Smooth muscle cell (in vitro differentiated cells): ENCODE results near the gene SLC46A1. TPM values are rescaled to one million over a fixed set of nuclear protein-coding genes. Genes with fewer than 3 reads are reported as not detected.

Source experiments
- DNase-seq: peaks from one replicate; lab custom pipeline; 2025; ENCODE audit not compliant: unreplicated experiment; lab: John Stamatoyannopoulos, UW
- H2AFZ ChIP-seq: fragments of 200-600 bp; sonication (generic); 2 replicates; pipeline ENCODE4 v1.6.0; 2016; ENCODE audit warnings: antibody characterized with exemption, low read depth, mild to moderate bottlenecking
- H3F3A ChIP-seq: fragments of 200-600 bp; sonication (generic); 2 replicates; pipeline ENCODE4 v1.6.0; 2017; ENCODE audit warnings: antibody characterized with exemption, low read depth
- H3K27ac ChIP-seq: fragments of 200-600 bp; sonication (generic); 2 replicates; pipeline ENCODE4 v1.5.1; 2016; ENCODE audit warnings: low read depth, mild to moderate bottlenecking
- H3K27me3 ChIP-seq: fragments of 200-600 bp; sonication (generic); 2 replicates; pipeline ENCODE4 v1.6.1; 2016; ENCODE audit warnings: low read depth, mild to moderate bottlenecking
- H3K36me3 ChIP-seq: fragments of 200-600 bp; sonication (generic); 2 replicates; pipeline ENCODE4 v1.5.1; 2016; ENCODE audit warnings: low read depth
- H3K4me1 ChIP-seq: fragments of 200-600 bp; sonication (generic); 2 replicates; pipeline ENCODE4 v1.5.1; 2016; ENCODE audit warnings: low read depth
- H3K4me2 ChIP-seq: fragments of 200-600 bp; sonication (generic); 2 replicates; pipeline ENCODE4 v1.6.0; 2016; ENCODE audit warnings: mild to moderate bottlenecking
- H3K4me3 ChIP-seq: fragments of 200-600 bp; sonication (generic); 2 replicates; pipeline ENCODE4 v1.5.1; 2016; ENCODE audit warnings: mild to moderate bottlenecking
- H3K79me2 ChIP-seq: fragments of 200-600 bp; sonication (generic); 2 replicates; pipeline ENCODE4 v1.6.0; 2016; ENCODE audit warnings: low read depth, mild to moderate bottlenecking
- H3K9ac ChIP-seq: fragments of 200-600 bp; sonication (generic); 2 replicates; pipeline ENCODE4 v1.6.0; 2016; ENCODE audit warnings: low read depth
- H3K9me3 ChIP-seq: fragments of 200-600 bp; sonication (generic); replicated peaks from 2 replicates; pipeline ENCODE4 v1.5.1; 2016; ENCODE audit warnings: low read depth
- H4K20me1 ChIP-seq: fragments of 200-600 bp; sonication (generic); 2 replicates; pipeline ENCODE4 v1.6.0; 2016; ENCODE audit warnings: low read depth
- WGBS: methylation state at CpG from one replicate; pipeline ENCODE4 v1.1.7; 2016; ENCODE audit warnings: low lambda C conversion rate; 5-methylcytosine and 5-hydroxymethylcytosine counted together
- polyA plus RNA-seq: library from polyadenylated mRNA; unstranded; fragments of >200 nt; fragmentation: Nextera tagmentation; extraction: Ambion mirVana; gene quantifications from 2 replicates; pipeline ENCODE4 v1.2.1, GENCODE V29; 2016
- total RNA-seq: library from RNA; depleted of rRNA; stranded (reverse); fragments of >200 nt; gene quantifications from 2 replicates; pipeline ENCODE4 v1.2.3, GENCODE V29; 2014
- TF ChIP-seq, protein P1 (sequence below): fragments of 200-600 bp; sonication (generic); IDR thresholded peaks from 2 replicates; pipeline ENCODE4 v1.5.1; 2017; ENCODE audit warnings: borderline replicate concordance, mild to moderate bottlenecking, antibody characterized with exemption; ENCODE audit not compliant: insufficient read depth, poor library complexity, severe bottlenecking

The SLC46A1 gene
- total and polyA plus RNA-seq, 2 experiments from 2014 or later = 7.0 to 20.9 TPM

DNA sequence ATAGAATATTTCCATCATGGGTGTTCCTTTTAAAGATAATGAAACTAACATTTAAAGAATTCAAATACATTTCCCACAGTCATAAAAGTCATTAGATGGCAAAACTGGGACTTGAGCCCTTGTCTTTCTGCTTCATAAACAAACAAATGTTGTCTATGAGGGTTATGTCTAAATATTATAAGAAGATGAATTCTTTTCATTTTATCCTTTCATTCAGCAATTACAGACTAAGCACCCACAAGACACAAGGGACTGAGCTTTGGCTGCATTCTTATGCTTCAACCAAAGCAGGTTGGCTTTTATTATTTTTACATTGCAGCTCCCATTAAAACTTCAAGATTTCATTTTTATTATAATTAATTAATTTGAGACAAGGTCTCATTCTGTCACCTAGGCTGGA, 19.6 kb downstream of the SLC46A1 start:
- Histone ChIP-seq H3K9me3 (no peaks in the 10 kb centered on the region), H3K9ac (no peak overlapping the region), H3K4me2 (no peak overlapping the region), H4K20me1 (peaks cover 33% of the 10 kb centered on the region), H3K36me3 (peaks cover 8% of the 10 kb centered on the region), H3F3A (no peaks in the 10 kb centered on the region), H3K27me3 (peaks cover 22% of the 10 kb centered on the region), H3K4me1 (no peaks in the 10 kb centered on the region), H2AFZ (no peak overlapping the region), H3K27ac (no peak overlapping the region), H3K4me3 (no peak overlapping the region), H3K79me2 (no peaks in the 10 kb centered on the region)
- TF ChIP-seq, protein P1, sequence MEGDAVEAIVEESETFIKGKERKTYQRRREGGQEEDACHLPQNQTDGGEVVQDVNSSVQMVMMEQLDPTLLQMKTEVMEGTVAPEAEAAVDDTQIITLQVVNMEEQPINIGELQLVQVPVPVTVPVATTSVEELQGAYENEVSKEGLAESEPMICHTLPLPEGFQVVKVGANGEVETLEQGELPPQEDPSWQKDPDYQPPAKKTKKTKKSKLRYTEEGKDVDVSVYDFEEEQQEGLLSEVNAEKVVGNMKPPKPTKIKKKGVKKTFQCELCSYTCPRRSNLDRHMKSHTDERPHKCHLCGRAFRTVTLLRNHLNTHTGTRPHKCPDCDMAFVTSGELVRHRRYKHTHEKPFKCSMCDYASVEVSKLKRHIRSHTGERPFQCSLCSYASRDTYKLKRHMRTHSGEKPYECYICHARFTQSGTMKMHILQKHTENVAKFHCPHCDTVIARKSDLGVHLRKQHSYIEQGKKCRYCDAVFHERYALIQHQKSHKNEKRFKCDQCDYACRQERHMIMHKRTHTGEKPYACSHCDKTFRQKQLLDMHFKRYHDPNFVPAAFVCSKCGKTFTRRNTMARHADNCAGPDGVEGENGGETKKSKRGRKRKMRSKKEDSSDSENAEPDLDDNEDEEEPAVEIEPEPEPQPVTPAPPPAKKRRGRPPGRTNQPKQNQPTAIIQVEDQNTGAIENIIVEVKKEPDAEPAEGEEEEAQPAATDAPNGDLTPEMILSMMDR = no peak
- DNase-seq = no peak

DNA sequence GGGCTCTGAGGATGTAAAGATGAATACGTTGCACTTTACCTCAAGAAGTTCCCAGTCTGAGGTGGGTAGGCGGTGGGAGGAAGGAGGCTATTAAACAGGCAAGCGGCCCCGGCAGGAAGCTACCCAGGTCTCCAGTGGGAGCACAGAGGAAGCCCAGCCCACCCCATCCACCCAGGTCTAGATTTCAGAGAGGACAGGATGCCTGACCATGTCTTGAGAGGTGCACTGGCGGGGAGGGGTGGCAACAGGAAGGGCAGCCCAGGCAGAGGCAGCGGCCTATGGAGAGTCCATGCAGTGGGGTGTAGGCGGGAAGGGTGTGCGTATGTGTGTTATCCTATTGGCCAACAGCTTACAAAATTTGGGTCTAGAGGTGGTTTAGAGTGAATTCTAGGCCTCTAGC, 20.6 kb downstream of the SLC46A1 start:
- H3K79me2 ChIP-seq = no peaks in the 10 kb centered on the region
- H3K27ac ChIP-seq = no peak overlapping the region
- no peak overlapping the region for H3K9ac ChIP-seq
- H3K36me3 ChIP-seq = peaks cover 8% of the 10 kb centered on the region
- no peak overlapping the region for H2AFZ ChIP-seq
- WGBS = 96% methylated on average over 8 of the region's 8 CpGs
- H3K4me2 ChIP-seq = no peak overlapping the region
- H3K4me1 ChIP-seq = no peaks in the 10 kb centered on the region
- H3K27me3 ChIP-seq = peaks cover 27% of the 10 kb centered on the region
- H4K20me1 ChIP-seq = peaks cover 43% of the 10 kb centered on the region
- H3K9me3 ChIP-seq = no peaks in the 10 kb centered on the region
- no peak overlapping the region for H3K4me3 ChIP-seq
- DNase-seq = no peak
- TF ChIP-seq, protein P1 = no peak
- H3F3A ChIP-seq = no peaks in the 10 kb centered on the region

DNA sequence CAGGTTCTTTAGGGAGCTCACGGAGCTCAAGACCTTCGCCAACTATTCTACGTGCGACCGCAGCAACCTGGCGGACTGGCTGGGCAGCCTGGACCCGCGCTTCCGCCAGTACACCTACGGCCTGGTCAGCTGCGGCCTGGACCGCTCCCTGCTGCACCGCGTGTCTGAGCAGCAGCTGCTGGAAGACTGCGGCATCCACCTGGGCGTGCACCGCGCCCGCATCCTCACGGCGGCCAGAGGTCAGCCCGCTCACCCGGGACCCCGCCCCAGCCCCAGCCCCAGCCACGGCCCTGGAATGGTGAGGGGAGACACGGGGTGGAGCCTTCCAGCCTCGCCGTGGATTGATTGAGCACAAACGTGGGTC, 21.0 kb downstream of the SLC46A1 start:
- H3K36me3 ChIP-seq = peaks cover 6% of the 10 kb centered on the region
- H4K20me1 ChIP-seq = peaks cover 47% of the 10 kb centered on the region
- H3K27ac ChIP-seq = no peak overlapping the region
- no peaks in the 10 kb centered on the region for H3K9me3 ChIP-seq
- TF ChIP-seq, protein P1 = no peak
- 56% methylated on average over 29 of the region's 29 CpGs for WGBS
- no peak overlapping the region for H3K9ac ChIP-seq
- no peaks in the 10 kb centered on the region for H3F3A ChIP-seq
- H3K27me3 ChIP-seq = peaks cover 27% of the 10 kb centered on the region
- peak overlapping the region; percentile 32 for H3K4me3 ChIP-seq
- H3K4me1 ChIP-seq = no peaks in the 10 kb centered on the region
- H3K4me2 ChIP-seq = peak overlapping the region; percentile 62
- H3K79me2 ChIP-seq = no peaks in the 10 kb centered on the region
- DNase-seq = no peak
- H2AFZ ChIP-seq = no peak overlapping the region

DNA sequence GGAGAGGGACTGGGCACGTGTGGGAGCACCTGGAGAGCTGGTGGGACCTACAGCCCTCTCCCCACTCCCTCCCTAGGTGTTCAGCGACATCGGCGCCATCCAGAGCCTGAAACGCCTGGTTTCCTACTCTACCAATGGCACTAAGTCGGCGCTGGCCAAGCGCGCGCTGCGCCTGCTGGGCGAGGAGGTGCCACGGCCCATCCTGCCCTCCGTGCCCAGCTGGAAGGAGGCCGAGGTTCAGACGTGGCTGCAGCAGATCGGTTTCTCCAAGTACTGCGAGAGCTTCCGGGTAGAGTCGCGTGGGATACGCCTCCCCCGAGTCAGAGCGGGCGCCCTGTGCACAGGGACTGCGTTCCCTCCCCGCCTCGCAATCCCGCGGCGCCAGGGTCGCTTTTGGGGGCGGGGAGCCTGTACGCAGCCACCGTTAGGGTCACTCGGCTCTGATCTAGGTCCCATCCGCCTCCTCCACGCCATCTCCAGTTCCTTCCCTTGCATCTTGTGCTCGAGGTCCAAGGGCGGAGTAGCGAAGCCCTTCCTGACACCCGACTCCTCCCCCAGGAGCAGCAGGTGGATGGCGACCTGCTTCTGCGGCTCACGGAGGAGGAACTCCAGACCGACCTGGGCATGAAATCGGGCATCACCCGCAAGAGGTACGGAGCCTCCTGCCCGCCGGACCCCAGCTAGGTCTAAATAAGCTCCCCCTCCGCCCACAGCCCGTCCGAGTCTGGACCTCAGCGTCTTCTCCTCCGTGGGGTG, 21.6 kb downstream of the SLC46A1 start:
- peak overlapping the region; percentile 32 for H3K4me3 ChIP-seq
- no peak for DNase-seq
- H3K27me3 ChIP-seq = peaks cover 27% of the 10 kb centered on the region
- no peaks in the 10 kb centered on the region for H3K9me3 ChIP-seq
- no peak overlapping the region for H3K9ac ChIP-seq
- no peak overlapping the region for H2AFZ ChIP-seq
- peak overlapping the region; percentile 62 for H3K4me2 ChIP-seq
- no peak overlapping the region for H3K27ac ChIP-seq
- peaks cover 53% of the 10 kb centered on the region for H4K20me1 ChIP-seq
- TF ChIP-seq, protein P1 = no peak
- H3F3A ChIP-seq = no peaks in the 10 kb centered on the region
- 37% methylated on average over 56 of the region's 56 CpGs for WGBS
- H3K4me1 ChIP-seq = no peaks in the 10 kb centered on the region
- H3K36me3 ChIP-seq = peaks cover 3% of the 10 kb centered on the region
- no peaks in the 10 kb centered on the region for H3K79me2 ChIP-seq
